Measurements from ENCODE around the gene NRSN2.

The NRSN2 gene

DNA sequence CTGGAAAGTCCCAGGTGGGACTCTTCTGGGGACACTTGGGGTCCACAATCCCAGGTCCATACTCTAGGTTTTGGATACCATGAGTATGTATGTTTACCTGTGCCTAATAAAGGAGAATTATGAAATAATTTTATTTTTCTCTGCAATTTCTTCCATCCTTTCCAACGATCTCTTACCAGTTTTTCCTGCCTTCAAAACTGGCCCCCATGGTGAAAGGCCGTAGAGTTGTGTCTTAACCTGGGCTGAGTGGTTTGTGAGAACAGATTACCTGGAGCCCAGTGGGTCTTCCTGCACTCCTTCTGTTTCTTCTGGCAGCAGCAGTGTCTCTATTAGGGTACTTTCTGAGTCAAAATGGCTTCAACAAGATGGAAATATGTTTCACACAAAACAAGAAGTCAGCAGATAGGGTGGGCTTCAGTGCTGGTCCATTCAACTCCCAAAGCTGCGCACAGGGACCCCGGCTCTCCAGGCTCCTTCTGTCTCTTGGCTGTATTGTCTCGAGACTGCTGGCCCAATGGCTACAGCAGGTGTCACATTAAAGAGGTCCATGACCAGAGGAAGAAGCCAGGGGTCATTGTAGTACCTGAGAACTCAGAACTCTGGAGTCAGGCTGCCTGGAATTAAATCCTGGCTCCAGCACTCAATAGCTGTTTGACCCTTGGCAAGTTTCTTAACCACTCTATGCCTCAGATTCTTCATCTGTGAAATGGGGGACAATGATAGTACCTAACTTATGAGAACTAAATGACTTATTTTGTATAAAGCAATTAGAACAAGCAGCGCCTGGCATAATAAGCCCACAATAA is 50.7 kb downstream of the NRSN2 start:
- no peak for DNase-seq (ENCODE audit: low read depth)

DNA sequence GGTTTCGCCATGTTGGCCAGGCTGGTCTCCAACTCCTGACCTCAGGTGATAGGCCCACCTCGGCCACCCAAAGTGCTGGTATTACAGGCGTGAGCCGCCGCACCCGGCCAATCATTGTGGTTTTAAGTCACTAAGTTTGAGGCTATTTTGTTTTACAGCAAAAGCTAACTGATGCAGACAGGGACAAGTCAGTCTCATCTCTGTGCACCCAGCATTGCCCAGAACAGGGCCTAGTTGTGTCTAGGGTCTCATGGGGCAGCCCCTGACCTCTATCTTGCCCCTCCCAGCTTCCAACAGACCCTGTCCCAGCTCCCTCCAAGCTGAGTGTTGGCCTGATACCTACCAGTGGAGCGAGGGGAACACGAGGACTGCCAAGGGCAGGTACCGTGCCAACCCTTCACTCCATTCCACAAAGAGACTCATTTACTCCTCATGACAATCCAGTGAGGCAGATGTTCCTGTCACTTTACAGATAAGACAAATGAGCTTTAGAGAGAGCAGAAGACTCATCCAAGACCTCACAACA is 52.3 kb downstream of the NRSN2 start:
- DNase-seq (ENCODE audit: low read depth) = no peak

DNA sequence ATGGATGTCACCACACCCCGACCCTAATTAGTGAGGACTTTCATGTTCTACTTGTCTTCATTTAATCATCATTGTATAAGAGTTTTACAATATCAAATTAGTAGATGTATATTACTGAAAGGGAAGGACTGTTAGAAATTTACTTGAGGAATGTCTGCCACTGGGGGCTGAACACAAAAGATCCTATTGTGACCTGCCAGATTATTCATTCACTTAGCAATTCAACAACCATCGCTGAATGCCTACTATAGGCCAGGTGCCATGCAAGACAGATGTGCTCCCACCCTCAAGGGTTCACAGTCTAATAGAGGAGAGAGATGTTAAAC is 53.2 kb downstream of the NRSN2 start:
- no peak for DNase-seq (ENCODE audit: low read depth)

DNA sequence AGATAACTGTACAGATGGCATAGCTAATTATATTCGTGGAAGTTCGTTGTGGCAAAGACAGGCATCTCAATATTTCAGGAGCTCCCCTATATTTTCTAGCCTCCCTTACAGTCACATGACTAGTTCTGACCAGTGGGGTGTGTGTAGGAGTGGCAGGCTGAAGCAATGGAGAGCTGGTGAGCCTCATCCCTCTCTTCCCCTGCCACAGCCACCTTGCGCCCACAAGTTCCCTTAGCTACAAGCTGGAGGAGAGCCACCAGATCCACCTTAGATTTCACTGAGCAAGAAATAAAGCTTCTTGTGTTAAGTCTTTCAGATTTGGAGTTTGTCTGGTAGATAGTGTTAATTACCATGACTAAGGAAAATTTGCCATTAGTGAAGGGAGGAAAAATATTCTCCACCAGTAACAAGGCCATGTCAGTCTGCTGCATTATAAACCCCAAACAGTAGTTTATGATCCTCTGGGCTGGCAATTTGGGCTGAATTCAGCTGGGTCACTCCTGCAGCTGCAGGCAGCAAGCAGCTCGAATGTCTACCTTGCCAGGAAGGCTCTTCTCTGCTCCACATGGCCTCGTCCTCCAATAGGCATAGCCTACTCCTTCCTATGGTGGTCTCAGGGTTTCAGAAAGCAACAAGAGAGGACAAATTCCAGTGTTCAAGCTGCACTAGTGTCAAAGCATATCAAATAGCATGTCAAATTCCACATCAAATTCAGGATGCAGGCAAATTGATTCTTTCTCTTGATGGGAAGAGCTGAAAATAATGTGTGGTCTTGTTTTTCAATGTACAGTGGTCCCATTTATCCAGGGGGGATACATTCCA is 53.8 kb downstream of the NRSN2 start:
- DNase-seq (ENCODE audit: low read depth) = no peak

DNA sequence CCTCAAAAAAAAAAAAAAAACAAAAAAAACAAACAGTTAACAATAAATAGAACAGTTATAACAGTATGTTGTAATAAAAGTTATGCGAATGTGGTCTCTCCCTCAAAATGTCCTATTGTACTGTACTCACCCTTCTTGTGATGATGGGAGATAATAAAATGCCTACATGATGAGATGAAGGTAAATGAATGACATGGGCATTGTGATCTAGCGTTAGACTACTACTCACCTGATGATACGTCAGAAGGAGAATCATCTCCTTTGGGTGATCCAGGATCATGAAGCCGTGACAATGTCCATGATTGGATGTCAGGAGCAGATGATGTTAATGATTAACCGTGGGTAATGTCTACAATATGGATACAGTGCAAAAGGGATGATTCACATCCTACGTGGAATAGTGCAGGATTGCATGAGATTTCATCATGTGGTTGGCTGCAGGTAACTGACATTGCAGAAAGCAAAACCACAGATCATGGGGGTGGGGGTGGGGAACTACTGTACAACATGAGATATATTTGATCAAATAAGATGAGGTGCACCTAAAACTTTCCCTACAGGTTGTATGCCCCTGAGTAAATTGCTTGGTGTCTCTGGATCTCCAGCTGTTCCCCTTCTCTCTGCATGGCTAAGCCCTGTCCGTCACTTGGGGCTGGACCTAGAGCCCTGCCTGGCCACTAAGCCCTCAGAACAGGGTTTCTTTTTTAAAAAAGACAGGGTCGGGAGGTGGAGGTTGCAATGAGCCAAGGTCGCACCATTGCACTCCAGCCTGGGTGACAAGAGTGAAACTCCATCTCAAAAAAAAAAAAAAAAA is 55.0 kb downstream of the NRSN2 start:
- peak; percentile 52 for DNase-seq (ENCODE audit: low read depth)

DNA sequence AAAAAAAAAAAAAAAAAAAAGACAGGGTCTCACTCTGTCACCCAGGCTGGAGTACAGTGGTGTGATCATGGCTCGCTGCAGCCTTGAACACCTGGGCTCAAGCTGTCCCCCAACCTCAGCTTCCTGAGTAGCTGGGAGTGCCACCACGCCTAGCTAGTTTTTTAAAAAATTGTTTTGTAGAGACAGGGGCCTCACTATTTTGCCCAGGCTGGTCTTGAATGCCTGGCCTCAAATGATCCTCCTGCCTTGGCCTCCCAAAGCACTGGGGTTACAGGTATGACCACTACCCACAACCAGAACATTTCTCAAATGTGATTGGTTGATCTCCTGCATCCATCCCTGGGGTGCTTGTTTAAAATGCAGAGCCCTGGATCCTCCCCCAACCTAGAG is 55.6 kb downstream of the NRSN2 start:
- no peak for DNase-seq (ENCODE audit: low read depth)

DNA sequence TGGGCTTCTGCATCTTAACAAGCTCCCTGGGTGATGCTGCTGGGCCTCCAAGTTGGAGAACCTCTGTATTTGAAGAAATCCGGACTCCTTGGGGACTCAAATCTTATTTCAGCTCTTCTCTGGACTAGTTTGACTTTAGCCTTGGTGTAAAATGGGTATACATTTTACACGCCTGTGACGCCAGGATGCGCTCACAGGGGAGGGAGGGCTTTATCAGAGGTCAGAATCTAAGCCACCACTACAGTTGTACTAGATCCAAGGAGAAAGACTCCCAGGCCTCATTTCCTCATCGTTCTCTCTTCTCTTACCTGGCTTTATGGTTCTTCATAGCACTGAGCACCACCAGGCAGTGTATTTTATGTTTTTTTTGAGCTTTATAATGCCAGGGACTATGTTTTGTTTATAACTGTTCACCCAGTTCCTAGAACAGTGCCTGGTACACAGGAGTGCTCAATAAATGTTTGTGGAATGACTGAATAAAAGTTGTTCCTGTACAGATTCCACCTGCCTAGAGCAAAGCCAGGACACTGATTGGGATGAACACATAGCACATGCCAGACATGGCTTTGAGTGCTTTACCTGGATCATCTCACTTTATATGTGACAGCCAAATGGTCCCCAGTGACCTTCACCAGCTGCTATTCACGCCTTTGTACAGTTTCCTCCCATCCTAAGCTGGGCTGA is 56.1 kb downstream of the NRSN2 start:
- no peak for DNase-seq (ENCODE audit: low read depth)

DNA sequence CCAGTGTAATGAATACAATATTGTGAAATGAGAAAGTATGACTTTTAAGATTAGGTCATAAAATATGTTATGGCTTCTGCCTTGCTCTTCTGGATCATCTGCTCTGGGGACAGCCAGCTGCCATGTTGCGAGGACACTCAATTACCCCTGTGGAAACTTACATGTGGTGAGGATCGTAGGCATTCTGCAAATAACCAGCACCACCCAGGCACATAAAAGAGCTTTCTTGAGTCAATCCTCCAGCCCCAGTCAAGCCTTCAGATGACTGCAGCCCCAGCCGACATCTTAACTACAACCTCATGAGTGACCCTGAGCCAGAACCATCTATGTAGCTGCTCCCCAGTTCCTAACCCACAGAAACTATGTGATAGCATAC is 56.7 kb downstream of the NRSN2 start:
- no peak for DNase-seq (ENCODE audit: low read depth)

DNA sequence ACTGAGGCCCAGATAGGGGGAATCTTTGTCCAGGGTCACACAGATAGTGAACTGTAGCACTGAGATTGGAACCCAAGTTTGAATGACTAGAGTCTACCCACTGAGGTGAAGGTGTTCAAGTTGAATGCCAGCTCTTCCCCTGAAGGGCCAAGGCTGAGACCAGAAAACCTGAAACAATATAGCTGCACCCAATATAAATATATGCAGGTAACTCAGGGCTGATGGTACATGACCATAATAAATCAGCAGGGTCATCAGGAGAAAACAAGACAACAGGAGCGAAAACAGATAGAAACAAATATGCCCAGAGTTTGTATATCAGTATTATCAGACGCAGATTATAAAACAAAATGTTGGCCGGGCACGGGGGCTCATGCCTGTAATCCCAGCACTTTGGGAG is 57.2 kb downstream of the NRSN2 start:
- DNase-seq (ENCODE audit: low read depth) = no peak
